Fibroblast of lung (primary cell): ENCODE results near the gene PMIS2.

Experiments
- EZH2 ChIP-seq: IDR thresholded peaks from 2 replicates; pipeline ENCODE4 v1.5.1; 2012; ENCODE audit warnings: low read length, control low read depth, mild to moderate bottlenecking; ENCODE audit errors: missing control alignments
- TF ChIP-seq, protein P1 (sequence below), 2 donors: IDR thresholded peaks in 1 of 2; conservative IDR thresholded peaks in 1 of 2; 1 replicate in 1 of 2; 2 replicates in 1 of 2; pipeline ENCODE4 v1.5.1; 2011 to 2012; ENCODE audit warnings: low read length in 2 of 2, control low read depth in 1 of 2, inconsistent platforms in 1 of 2, low read depth in 1 of 2, mild to moderate bottlenecking in 1 of 2

DNA sequence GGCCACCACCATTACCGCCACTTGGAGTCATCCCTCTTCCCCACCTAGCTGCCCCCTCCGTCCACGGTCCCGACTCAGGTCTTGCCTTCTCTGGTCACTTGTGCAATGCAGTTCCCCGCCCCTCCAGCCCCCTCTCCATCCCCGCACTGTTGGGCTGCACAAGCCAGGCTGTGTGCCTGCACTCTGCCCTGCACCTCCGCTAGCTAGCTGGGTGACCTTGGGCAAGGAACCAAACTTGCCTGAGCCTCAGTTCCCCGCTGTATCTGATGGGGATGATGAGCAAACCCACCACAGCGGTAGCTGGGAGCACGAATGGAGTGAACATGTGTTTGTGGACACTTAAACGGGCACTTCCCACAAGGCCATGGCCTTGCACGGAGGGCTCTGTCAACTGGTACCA is 46.1 kb upstream of the PMIS2 start:
- TF ChIP-seq, protein P1, sequence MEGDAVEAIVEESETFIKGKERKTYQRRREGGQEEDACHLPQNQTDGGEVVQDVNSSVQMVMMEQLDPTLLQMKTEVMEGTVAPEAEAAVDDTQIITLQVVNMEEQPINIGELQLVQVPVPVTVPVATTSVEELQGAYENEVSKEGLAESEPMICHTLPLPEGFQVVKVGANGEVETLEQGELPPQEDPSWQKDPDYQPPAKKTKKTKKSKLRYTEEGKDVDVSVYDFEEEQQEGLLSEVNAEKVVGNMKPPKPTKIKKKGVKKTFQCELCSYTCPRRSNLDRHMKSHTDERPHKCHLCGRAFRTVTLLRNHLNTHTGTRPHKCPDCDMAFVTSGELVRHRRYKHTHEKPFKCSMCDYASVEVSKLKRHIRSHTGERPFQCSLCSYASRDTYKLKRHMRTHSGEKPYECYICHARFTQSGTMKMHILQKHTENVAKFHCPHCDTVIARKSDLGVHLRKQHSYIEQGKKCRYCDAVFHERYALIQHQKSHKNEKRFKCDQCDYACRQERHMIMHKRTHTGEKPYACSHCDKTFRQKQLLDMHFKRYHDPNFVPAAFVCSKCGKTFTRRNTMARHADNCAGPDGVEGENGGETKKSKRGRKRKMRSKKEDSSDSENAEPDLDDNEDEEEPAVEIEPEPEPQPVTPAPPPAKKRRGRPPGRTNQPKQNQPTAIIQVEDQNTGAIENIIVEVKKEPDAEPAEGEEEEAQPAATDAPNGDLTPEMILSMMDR (conservative IDR thresholded peaks at IDR 0.05 in 1 of 2, IDR thresholded peaks at IDR 0.05 in 1 of 2; ENCODE audit: low read depth in 1 of 2, low read length in 2 of 2), result no peak
- TF ChIP-seq EZH2, result no peak
